Stimulated activated CD4-positive, alpha-beta T cell treated with anti-CD3 and anti-CD28 coated beads, Interleukin-4, amount 100 ng/mL, for 1 hour (primary cell): ENCODE data around the gene RHBDD3.

ENCODE experiments used
- DNase-seq: peaks from one replicate; pipeline ENCODE4 v3.0.0-alpha.2; 2020

RHBDD3 gene

DNA sequence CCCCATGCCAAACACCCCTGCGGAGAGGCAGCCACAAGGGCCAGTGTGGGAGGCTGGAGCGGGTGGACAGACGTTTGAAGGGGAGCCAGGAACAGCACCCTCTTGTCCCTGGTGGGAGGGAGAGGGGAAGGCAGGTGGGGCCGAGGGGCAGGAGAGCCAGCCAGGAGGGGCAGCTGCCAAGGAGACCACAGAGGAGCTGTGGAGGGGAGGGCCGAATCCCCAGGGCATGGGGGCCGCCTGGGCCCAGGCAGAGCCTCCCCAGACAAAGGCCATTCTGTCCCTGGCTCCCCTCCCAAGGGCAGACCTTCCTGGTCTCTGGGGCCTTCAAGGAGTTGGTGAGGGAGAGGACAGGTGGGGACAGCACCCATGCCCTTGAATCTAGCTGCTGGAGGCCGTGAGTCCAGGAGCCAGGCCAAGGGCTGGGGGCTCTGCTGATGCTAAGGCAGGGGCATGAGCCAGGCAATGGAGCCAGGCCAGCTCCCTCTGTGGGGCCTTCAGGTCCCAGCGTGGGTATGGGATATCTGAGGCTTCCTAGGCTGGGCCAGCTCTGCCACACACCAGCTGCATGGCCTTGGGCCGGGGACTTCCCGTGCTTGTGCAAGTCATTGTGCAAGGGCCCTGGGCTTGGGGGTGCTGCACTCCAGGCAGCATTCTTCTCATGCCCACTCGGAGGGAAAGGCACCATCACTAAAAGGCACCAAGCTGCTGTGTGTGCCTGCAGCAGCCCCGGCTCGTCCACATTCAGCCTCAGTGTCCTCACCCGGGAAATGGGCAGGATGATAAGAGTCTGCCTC is 50.7 kb downstream of the RHBDD3 start:
- no peak for DNase-seq

DNA sequence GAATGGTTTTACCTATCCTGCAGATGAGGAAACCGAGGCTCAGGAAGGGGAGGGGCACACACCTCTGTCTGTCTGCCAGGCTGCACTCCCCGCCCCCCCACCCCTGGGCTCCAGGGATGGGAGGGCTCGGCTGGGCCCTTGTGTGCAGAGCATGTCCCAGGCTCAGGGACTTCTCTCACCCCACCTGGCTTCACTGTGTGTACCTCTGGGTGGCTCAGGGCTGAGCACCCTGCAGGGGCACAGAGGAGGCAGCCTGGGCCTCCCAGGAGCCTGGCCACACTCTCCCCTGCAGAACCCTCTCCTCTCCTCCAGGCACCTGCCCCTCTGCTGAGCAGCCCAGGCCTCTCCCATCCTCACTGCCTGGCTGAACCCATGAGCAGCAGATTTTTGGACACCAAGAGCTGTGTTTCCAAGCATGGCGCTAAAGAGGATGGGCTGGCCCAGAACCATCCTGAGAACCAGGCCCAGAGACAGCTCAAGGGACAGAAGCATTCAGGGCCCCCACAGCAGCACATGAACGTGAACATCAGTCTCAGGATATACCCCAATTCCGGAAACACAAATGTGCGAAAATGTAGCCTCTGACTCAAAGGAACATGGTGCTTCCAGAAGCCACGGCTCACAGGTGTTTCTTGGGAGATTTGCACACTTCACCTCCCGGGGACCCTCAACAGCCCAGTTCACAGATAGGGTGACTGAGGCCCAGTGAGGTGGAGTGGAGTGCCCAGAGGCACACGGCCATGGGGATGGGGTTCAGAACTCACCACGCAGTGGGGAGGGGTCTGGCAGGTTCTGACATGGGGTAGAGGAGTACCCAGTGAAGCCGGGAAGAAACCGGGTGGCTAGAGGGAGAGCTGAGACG is 51.5 kb downstream of the RHBDD3 start:
- DNase-seq = no peak

GRCh38 chr22:29215012-29215860 is 52.5 kb downstream of the RHBDD3 start:
- DNase-seq = no peak

- no peak for DNase-seq
Measured at GRCh38 chr22:29214232-29214631, 53.5 kb downstream of the RHBDD3 start.

DNA sequence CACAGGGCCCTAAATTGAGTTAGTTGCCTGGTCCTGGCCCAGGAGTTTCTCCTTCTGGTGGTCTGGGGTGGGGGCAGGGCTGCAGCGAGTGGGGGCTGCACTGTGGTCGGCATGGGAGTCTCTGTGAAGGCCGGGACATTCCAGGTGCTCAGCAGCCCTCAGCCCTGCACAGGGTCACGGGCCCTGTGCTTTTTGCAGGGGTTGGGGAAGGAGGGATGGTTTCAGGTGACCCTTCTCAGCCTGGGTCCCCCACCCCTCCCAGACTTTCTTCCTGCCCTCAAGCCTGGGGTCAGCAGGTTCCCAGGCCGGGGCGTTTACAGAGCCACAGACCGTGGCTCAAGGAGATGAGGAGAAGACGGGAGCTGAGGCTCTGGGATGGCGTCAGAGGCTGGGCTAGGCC is 54.3 kb downstream of the RHBDD3 start:
- DNase-seq = no peak

DNA sequence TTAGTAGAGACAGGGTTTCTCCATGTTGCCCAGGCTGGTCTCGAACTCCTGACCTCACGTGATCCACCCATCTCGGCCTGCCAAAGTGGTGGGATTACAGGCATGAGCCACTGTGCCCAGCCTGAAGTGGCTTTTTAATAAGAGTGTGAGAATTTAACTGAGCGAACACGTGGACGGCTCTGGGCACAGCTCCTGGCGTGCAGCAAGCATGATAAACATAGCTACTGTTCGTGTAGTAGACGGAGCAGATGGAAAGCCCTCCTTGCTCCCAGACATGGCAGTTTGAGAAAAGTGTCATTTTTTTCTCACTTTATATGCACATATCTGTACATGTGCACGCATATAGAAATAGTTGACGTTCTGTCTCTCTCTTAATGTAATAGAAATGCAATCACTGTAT is 55.0 kb downstream of the RHBDD3 start:
- no peak for DNase-seq

GRCh38 chr22:29211466-29211865 is 56.3 kb downstream of the RHBDD3 start:
- DNase-seq = no peak

- DNase-seq = no peak
Measured at GRCh38 chr22:29211066-29211465, 56.7 kb downstream of the RHBDD3 start.
